Activated CD4-positive, alpha-beta T cell treated with anti-CD3 and anti-CD28 coated beads, Interleukin-2, amount 10 ng/mL, durations not matched to agents 7 days and 5 days (primary cell): ENCODE results near the gene KRT76. TPM values are rescaled to one million over a fixed set of nuclear protein-coding genes. Genes with fewer than 3 reads are reported as not detected.

Experiments used
- total RNA-seq, 2 experiments: library from RNA; stranded (reverse); gene quantifications; one replicate each; pipeline ENCODE4 v1.2.3, GENCODE V29; 2021

KRT76 gene
- total RNA-seq, 2 experiments from 2014 or later, result not detected

Other genes with a start within 250 kb of the KRT76 start
- gene KRT71, start 224.2 kb downstream of the KRT76 start, total RNA-seq, result not detected
- under 1 TPM; 0.15 TPM for gene KRT74, start 203.5 kb downstream of the KRT76 start, total RNA-seq
- 10 to 100 TPM; 12.3 to 13.0 TPM for gene KRT72, start 175.9 kb downstream of the KRT76 start, total RNA-seq
- gene KRT73, start 158.8 kb downstream of the KRT76 start, total RNA-seq, result 1 to 10 TPM; 8.2 to 8.6 TPM
- under 1 TPM; 0.10 TPM for gene KRT2, start 125.1 kb downstream of the KRT76 start, total RNA-seq
- under 1 TPM; 0.33 to 0.60 TPM for gene KRT1, start 96.9 kb downstream of the KRT76 start, total RNA-seq
- gene KRT77, start 73.8 kb downstream of the KRT76 start, total RNA-seq, result not detected
- gene KRT3, start 18.8 kb upstream of the KRT76 start, total RNA-seq, result not detected
- not detected for gene KRT4, start 36.8 kb upstream of the KRT76 start, total RNA-seq
- not detected for gene KRT79, start 57.0 kb upstream of the KRT76 start, total RNA-seq
- gene KRT78, start 71.6 kb upstream of the KRT76 start, total RNA-seq, result not detected
- under 1 TPM; 0.15 to 0.57 TPM for gene KRT8, start 127.7 kb upstream of the KRT76 start, total RNA-seq
- 1 to 10 TPM in 1 of 2 experiments, under 1 TPM in 1; 0.65 to 1.3 TPM for gene KRT18, start 171.8 kb upstream of the KRT76 start, total RNA-seq
- 100 to 1,000 TPM; 385 to 474 TPM for gene EIF4B, start 229.1 kb upstream of the KRT76 start, total RNA-seq